NCI-H1105 treated with DMSO at 0.1 percent for 48 hours (cell line): ENCODE data around the gene TRPM2.
"Not testable (repeated sequence)": the region's sequence is repeated elsewhere in the genome, so short reads cannot be mapped to it uniquely, and the experiment has no call there.

ENCODE experiments used
- DNase-seq: peaks from one replicate; lab custom pipeline; 2025; lab: John Stamatoyannopoulos, UW

TRPM2 gene

DNA sequence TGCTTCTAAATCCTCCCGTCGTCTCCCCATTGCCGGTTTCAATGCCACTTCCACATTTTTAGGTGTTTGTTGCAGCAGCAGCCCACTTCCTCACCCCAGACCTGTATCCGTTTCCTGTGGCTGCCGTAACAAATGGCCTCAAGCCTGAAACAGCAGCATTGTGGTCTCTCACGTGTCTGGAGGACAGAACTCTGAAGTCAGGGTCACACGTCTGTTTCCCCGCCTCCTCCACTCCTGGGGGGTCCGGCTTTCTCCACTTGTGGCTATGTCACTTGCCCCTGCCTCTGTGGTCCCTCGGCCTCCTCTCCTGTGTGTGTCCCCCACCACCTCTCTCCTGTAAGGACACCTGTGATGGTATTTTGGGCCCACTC lies 21.8 kb downstream of the TRPM2 start:
- DNase-seq: no peak

DNA sequence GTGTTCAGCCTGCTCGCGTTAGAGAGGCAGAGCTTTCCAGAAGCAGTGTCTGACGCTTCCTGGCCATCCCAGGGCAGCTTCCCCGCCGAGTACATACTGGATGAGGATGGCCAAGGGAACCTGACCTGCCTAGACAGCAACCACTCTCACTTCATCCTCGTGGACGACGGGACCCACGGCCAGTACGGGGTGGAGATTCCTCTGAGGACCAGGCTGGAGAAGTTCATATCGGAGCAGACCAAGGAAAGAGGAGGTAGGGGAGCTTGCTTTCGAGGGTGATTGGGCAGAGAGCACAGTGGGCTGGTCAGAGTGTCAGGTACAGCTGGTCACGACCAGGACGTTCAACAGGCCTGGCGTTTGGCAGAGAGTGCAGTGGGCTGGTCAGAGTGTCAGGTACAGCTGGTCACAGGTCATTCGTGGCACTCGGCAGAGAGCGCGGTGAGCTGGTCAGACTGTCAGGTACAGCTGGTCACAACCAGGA lies 22.4 kb downstream of the TRPM2 start:
- DNase-seq: no peak

DNA sequence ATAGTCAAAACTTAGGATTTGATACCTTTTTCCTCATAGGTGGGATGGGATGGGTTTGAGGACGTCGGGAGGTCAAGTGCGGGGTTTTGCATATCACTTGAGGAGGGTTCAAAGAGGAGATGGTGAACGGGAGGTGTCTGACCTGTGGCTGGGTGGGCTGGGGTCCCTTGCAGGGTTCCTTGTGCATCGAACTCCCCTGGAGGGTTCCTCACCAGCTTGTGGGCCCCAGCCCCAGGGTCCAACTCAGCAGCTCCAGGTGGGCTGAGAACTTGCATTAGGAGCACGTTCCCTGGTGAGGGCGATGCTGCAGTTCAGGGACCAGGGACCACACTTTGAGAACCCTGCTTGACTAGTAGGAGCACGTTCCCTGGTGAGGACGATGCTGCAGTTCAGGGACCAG lies 23.2 kb downstream of the TRPM2 start:
- DNase-seq: no peak

DNA sequence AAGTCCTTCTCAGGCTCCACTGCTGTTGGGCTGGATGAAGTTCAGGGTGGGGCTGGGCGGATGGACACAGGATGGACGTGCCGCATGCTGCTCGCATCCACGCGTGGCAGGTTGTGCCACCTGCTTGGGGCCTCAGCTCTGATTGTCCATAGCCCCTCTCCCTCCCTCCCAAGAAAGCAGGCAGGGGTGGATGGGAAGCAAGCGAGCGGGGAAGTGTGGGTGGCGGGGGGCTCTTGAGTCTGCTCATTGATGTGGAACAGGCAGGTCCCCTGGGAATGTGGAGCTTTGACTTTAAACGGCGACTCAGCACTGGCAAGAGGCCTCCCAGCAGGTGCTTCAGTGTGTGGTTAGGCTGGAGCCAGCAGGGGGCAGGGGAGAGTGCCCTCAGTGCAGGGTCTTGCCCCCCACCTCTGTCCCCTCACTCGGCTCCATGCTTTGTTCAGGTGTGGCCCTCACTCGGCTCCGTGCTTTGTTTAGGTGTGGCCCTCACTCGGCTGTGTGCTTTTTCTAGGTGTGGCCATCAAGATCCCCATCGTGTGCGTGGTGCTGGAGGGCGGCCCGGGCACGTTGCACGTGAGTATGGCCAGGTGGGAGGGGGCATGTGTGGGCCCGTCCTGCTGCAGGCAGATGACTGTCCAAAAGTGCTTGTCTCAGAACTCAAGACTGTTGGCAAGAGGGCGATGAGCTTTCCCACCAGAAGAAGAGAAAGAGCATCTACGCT lies 23.9 kb downstream of the TRPM2 start:
- DNase-seq: no peak

DNA sequence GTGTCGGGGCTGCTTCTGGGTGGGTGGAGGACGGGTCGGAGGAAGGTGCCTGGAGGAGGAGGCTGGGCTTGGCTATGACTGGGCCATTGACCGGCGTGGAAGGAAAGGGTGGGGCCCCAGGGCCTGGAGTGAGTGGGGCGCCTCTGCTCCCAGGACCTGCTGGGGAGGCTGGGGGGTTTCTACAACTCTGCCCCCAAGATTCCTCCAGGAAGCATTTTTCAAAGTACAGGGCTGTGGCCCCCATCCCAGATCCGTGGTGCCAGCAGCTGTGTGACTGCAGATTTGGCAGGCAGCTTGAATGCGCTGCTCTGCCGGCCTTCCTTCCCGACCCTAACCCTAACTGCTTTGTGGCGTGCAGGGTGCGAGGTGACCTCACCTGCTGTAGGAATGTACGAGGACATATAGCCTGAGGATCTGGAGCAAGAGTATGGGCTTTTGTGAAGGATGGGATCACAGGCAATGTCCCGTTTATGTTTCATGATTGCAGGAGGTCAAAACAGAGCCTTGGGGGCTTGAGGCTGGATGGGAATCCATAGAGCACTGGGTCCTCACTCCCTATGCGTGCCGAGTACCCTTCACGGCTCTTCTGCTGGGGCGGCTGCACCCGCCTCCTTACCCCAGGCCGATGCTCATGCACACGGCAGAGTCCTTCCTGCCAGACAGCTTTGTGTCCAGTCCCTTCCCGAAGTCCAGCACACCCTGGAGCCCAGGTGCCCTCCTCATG lies 24.7 kb downstream of the TRPM2 start:
- DNase-seq: no peak

DNA sequence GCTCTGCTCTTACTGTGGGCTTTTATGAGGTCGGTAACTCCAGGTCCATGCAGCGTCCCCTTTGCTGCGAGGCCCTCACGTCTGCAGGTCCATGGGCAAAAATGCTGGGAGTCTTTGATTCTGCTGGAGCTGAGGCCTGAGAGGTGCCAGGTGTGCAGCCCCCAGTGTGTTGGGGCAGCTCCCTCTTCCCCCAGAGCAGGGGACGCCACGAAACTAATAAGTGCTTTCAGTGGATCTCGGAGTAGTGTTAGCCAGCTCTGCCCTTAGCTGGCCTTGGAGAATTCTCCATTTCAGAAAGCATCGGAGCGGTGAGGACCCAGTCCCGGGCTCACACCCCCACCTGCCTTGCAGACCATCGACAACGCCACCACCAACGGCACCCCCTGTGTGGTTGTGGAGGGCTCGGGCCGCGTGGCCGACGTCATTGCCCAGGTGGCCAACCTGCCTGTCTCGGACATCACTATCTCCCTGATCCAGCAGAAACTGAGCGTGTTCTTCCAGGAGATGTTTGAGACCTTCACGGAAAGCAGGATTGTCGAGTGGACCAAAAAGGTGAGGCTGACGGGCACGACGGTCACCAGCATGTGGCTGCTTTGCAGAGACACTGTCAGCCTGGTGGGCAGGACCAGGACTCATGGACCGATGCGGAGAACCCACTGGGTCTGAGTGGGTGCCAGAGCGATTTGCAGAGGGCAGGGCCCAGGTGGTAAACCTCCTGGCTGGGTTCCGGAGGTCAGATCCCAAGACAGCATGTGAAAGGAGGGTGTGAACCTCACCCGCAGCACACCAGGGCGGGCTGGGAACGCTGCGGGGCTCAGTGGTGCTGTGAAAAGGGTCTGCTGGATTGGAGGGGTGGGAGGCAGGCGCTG lies 25.5 kb downstream of the TRPM2 start:
- DNase-seq: no peak

DNA sequence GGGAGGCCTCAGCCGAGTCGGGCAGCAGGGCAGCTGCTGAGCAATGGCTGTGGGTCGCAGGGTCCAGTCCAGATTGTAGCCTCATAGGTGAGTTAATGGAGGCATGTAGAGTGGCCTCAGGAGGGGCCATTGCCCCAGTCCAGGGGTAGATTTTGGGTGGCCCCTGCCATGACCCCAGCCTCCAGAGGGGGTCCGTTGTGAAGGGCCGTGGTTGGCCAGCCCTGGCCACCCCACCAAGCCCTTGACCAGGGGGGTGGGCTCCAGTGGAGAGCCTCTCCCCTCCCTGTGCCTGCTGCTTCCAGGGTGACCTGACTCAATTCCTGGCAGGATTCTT lies 26.1 kb downstream of the TRPM2 start:
- DNase-seq: no peak

DNA sequence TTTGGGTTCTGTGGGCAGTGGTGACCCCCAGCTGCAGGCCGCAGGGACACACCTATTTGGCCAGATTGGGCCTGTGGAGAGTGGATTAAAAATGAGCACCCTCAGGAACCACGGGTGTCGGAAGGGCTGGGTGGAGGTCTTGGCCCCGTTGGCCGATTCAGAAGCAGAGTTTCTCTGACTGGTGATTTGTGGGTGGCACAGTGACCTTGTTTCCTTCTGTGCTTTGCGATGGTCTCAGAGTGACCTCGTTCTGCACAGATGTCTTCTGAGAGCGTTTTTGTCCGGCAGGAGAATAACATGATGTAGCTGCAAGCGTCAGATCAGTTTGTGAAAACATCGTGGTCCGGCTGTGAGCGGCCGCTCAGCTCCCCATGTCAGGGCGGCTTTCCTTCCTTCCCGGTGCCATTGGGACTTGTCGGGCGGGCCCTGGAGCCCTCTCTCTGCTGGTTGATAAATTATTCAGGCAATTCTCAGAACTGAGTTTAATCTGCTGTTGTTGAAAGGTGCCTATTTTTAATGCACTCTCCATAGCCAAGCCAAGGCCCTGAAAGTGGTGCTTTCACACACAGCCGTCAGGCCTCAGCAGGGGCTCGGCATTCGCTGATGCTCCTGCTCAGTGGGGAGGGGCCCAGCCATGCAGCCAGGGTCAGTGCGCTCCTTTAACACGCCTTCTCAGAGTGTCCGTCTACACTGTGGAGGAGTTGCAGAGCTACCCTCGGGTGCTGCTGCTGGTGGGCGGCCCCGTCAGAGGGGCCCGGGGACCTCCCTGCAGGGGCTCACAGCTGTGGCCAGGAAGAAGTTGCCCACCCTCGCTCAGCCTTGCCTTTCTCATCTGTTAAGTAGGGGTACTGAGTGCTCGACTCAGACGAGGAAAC lies 26.8 kb downstream of the TRPM2 start:
- DNase-seq: no peak

DNA sequence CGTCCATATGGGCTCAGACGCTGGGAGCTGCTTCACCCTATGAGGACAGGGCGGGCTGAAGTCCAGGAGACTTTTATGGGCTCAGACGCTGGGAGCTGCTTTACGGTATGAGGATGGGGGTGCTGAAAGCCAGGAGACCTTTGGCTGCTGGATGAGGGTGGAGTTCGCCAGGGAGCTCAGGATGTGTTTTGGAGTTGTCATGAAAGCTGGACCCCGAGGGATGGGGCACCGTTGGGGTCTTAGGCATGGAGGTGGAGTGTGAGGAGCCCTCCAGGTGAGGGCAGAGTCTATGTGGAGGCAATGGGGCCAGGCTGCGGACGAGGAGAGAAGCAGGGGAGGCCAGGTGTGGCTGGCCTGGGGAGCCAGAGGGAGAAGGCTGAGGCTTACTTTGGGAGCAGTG lies 27.5 kb downstream of the TRPM2 start:
- DNase-seq: no peak

DNA sequence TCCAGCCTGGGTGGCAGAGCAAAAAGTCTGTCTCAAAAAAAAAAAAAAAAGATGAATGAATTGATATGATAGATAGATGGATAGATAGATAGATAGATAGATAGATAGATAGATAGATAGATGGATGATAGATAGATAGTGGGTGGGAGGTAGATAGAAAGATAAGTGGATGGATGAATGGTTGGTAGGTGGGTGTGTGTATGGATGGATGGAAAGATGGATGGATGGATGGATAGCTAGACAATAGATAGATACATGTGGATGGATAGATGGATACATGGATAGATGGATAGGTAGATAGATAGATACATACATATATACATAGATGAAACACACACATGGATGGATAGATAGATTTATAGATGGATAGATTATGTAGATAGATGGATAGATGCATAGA lies 28.5 kb downstream of the TRPM2 start:
- DNase-seq: no peak

DNA sequence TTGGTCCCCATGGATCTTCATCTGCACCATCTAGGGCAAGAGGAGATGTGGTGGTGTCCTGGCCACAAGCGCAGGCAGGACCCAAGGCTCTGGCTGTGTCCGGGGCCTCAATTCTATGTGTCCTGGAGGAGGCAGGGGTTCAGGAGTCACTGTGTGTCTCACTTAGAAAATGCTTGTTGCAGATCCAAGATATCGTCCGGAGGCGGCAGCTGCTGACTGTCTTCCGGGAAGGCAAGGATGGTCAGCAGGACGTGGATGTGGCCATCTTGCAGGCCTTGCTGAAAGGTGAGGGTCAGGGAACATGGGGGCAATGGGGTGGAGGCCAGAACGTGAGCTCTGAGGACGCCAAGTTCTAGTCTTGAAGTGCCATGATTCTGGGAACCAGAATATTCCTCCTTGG lies 29.1 kb downstream of the TRPM2 start:
- no peak for DNase-seq

DNA sequence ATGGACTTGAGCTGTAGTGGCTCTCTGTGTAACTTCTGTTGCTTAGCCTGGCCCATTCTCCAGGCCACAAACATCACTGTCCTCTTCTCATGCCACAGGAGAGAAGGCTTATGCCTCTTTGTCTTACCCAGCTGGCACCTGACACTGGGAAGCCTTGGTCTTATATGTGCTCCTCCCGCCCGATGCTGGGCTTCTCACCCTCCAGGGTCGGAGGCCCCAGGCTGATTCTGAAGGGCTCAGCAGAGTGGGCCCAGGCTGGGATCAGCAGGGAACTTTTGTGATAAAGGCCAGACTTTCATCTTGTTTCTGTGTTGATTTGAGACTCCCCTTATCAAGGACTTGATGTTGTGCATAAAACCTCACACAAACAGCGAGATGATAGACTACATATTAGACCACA lies 29.8 kb downstream of the TRPM2 start:
- DNase-seq: no peak

DNA sequence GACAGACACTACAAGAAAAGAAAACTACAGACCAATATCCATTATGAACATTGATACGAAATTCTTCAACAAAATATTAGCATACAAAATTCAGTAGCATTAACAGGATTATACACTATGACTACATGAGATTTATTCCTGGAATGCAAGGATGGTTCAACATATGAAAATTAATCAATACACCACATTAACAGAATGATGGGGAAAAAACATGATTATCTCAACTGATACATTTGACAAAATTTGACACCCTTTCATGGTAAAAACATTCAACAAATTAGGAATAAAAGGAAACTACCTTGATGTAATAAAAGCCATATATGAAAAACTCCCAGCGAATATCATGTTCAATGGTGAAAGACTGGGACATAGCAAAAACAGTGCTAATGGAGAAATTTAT lies 31.5 kb downstream of the TRPM2 start:
- DNase-seq: no peak

DNA sequence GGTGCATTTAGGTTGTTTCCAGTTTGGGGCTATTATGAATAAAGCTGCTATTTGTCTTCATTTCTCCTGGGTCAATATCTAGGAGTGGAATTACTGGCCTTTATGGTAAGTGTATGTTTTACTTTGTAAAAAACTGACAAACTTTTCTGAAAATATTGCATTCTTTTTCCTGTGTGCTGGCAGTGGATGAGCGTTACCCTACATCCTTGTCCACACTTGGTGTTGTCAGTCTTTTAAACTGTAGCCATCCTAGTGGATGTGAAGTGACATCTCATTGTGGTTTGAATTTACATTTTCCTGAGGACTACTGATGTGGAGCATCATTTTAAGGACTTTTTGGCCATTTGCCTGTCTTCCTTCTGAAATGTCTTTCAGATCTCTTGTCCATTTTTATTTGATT lies 35.9 kb downstream of the TRPM2 start:
- DNase-seq: no peak

DNA sequence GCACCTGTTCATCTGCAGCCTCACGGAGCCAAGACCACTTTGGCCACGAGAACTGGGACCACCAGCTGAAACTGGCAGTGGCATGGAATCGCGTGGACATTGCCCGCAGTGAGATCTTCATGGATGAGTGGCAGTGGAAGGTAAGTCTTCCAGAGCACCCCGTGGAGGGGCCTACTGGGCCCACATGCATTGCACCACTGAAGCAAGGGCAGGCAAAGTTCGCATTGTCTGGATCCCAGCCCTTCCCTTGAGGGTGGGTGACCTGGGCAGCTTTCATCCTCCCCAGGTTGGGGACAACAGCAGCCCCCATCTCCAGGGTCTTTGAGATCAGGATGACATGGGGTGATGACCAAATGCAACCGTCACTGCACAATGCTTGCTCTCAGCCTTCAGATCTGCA lies 37.5 kb downstream of the TRPM2 start:
- DNase-seq: no peak

DNA sequence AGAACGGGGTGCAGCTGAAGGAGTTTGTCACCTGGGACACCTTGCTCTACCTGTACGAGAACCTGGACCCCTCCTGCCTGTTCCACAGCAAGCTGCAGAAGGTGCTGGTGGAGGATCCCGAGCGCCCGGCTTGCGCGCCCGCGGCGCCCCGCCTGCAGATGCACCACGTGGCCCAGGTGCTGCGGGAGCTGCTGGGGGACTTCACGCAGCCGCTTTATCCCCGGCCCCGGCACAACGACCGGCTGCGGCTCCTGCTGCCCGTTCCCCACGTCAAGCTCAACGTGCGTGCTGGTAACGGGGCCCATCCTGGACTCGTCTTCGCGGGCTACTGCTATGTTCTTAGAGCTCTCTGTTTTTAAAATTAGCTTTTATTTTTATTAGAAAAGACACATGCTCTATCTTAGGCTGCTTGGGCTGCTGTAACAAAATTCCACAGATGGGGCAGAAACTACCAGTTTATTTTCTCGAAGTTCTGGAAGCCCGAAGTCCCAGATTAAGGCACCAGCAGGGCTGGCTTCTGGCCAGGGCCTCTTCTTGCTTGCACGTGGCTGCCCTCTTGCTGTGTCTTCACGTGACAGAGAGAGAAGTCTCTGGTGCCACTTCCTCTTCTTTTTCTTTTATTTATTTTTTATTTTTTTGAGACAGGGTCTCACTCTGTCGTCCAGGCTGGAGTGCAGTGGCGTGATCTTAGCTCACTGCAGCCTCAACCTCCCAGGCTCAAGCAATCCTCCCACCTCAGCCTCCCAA lies 38.1 kb downstream of the TRPM2 start:
- DNase-seq: no peak

DNA sequence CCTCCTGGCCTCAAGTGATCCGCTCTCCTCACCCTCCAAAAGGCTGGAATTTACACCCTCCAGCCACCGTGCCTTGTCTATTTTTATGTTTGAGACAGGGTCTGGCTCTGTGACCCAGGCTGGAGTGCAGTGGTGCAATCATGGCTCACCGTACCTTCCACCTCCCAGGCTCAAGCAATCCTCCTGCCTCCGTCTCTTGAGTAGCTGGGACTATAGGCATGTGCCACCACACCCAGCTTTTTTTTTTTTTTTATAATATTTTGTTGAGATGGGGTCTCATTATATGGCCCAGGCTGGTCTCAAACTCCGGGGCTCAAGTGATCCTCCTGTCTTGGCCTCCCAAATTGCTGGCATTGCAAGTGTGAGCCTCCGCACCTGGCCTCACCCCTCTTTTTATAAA lies 38.8 kb downstream of the TRPM2 start:
- no peak for DNase-seq

DNA sequence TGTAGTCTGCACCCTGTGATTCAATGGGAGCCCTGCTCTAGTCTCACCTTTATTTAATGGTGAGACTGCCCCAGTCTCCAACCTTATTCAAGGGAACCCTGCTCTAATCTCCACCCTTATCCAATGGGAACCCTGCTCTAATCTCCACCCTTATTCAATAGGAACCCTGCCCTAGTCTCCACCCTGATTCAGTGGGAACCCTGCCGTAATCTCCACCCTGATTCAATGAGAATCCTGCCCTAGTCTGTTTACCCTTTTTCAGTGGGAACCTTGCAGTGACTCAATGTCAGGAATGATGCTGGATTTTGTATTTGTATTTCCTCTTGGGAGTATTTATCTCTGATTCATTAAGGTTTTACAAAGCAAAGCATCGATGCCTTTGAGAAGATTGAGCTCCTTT lies 39.5 kb downstream of the TRPM2 start:
- no peak for DNase-seq

DNA sequence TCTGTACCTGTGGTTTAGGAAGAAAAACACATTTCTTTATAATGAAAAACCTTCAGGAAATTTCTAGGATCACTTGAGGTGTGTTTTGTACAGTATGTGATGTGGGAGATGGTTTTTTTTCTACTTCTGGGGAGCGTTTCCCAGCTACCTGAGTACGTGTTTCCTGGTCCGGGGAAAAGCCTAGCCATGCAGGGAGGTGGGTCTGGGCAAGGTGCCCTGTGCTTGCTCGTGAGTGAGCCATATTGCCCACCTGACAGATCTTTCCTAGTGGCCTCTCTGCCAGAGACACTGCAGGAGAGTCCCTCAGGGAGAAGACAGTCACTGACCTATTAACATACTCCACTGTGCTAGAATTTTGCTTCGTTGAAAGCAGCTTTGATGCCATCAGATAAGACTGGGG lies 41.3 kb downstream of the TRPM2 start:
- DNase-seq: no peak

DNA sequence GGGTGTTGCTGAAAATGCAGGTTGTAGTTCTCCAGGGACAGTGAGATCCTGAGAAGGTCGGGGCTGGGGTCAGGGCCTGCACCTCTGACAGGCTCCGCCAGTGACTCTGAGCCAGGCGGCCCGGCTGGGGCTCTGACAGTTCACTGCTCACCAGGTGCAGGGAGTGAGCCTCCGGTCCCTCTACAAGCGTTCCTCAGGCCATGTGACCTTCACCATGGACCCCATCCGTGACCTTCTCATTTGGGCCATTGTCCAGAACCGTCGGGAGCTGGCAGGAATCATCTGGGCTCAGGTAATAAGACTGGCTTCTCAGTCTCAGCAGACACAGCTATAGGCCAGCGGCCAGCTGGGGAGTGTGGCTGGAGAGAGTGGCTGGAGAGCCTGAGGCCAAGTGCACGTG lies 41.8 kb downstream of the TRPM2 start:
- DNase-seq: no peak

DNA sequence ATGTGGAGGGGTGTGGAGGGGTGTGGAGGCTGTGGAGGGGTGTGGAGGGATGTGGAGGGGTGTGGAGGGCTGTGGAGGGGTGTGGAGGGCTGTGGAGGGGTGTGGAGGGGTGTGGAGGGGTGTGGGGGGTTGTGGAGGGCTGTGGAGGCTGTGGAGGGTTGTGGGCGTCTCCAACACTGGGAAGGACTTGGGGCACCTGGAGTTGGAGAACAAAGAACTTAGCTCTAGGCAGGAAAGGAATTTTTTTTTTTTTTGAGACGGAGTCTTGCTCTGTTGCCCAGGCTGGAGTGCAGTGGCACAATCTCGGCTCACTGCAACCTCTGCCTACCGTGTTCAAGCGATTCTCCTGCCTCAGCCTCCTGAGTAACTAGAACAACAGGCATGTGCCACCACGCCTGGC lies 43.4 kb downstream of the TRPM2 start:
- DNase-seq: not testable (repeated sequence)
